Skeletal muscle cell (primary cell): ENCODE measurements around the gene SH3RF1.
"Not testable (repeated sequence)": the region's sequence is repeated elsewhere in the genome, so short reads cannot be mapped to it uniquely, and the experiment has no call there.

Experiments
- DNase-seq: peaks from one replicate; pipeline ENCODE4 v3.0.0-alpha.2; 2010; ENCODE audit warnings: low read depth
- H3K4me3 ChIP-seq: 2 replicates; pipeline ENCODE4 v1.5.1; 2011; ENCODE audit warnings: low read depth, mild to moderate bottlenecking, control low read depth, low read length, moderate library complexity

Gene SH3RF1

DNA sequence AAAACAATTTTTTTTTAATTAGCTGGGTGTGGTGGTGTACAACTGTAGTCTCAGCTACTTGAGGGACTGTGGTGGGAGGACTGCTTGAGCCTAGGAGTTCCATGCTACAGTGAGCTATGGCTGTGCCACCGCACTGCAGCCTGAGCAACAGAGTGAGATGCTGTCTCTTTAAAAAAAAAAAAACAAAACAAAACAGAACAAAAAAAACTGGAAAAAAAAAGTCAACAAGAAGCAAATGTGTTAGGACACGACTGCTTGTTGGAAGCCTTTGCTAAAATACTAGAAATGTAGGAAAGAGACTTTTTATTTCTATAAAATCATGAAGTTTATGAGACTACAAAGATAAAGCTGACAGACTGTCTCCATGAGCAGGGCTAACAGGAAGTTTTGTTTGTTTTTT is 87.2 kb downstream of the SH3RF1 start:
- no peak overlapping the region for H3K4me3 ChIP-seq
- no peak for DNase-seq

DNA sequence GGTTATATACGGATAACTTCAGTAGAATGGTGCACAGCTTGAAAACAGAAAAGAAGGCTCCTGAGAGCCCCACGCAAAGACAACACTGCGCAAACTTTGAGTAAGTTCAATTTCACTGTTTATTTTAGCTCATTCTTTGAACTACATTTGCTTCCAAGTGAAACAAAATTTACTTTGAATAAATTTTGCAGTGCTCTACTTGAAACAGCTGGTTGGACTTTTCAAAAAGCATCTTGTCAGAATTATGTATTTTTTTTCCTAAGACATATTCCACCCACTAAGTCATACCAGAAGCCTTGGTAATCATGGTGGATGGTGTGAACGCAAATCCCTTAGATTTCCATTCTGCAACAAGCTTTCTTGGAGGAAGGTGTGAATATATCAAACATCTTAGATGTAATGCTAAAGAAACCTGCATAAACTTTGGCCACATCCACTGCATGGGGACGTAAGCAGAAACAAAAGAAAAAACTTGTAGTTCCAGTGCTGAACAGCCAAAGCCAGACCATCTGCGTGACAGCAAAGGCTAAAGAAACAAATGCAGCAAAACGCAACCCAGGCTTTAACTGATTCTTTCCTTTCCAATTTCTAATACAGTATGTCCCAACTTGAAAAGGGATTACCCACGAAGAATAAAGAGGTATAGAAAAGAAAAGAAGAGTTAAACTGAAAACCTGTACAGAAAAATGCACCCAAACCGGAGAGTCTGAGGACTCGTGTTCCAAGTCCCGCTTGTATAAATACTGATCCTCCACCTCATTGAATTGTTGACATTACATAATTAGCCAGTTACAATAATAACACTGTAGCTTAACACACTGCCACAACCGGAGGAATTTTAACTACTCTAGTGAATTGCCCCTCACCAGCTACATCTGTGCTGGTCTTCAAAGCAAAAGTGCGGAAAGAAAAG is 90.9 kb downstream of the SH3RF1 start:
- H3K4me3 ChIP-seq = no peak overlapping the region
- DNase-seq = no peak

DNA sequence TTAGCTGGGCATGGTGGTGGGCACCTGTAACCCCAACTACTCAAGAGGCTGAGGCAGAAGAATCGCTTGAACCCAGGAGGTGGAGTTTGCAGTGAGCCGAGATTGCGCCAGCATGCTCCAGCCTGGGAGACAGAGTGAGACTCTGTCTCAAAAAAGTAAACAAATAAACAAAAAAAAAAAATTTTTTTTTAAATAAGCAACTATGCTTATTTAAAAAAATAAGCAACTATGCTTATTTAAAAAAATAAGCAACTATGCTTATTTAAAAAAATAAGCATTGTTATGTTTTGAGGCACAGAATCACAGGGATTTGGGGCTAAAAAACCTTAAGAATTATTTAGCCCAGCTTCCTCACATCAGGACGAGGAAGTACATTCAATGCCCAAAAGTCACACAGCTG is 92.7 kb downstream of the SH3RF1 start:
- DNase-seq, H3K4me3 ChIP-seq: not testable (repeated sequence)

DNA sequence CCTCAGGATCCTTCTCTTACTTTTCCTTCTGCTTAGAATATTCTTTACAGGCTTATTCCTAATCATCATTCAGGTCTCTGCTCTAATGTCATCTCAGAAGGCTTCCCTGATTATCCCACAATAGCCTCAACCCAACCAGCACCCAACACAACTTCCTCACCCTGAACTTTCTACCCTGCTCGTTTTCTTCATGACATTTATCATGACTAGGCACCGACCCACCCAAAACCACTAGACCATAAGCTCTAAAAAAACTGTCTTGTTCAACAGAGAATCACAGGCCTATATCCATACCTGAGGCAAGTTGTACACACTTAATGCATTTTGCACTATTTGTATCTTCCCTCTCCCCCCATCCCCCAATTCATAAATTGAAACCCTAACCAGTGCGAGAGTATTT is 95.3 kb downstream of the SH3RF1 start:
- DNase-seq = no peak
- no peak overlapping the region for H3K4me3 ChIP-seq

DNA sequence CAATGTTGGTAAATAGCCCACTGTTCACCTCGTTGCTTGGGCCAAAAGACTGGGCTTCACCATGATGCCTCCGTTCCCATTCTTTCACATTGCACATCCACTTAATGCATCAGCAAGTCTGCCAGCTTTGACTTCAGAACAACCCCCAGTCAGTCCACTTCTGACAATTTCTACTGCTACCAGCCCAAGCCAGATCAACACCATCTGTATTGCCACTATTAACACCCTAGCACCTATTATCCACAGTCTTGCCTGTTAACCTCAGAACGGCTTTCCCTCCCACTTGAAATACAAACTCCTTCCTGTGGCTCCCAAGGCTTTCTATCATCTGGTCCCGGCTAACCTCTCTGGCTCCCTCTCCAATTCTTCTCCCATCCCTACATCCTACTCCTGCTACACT is 95.7 kb downstream of the SH3RF1 start:
- no peak overlapping the region for H3K4me3 ChIP-seq
- no peak for DNase-seq

DNA sequence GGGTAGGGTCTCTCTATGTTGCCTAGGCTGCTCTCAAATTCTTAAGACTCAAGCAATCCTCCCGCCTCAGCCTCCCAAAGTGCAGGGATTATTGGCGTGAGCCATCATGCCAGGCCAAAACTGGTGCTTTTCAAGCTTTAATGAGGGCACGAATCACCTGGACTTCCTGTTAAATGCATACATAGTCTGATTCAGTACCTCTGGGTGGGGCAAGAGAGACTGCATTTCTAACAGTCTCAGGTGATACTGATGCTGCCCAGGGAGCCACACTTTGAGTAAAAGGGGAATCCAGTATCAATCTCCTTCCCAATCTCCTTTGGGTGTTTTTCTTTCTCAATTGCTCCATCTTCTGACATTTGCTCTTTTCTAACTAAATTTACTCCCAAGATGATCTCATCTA is 96.5 kb downstream of the SH3RF1 start:
- no peak overlapping the region for H3K4me3 ChIP-seq
- no peak for DNase-seq

DNA sequence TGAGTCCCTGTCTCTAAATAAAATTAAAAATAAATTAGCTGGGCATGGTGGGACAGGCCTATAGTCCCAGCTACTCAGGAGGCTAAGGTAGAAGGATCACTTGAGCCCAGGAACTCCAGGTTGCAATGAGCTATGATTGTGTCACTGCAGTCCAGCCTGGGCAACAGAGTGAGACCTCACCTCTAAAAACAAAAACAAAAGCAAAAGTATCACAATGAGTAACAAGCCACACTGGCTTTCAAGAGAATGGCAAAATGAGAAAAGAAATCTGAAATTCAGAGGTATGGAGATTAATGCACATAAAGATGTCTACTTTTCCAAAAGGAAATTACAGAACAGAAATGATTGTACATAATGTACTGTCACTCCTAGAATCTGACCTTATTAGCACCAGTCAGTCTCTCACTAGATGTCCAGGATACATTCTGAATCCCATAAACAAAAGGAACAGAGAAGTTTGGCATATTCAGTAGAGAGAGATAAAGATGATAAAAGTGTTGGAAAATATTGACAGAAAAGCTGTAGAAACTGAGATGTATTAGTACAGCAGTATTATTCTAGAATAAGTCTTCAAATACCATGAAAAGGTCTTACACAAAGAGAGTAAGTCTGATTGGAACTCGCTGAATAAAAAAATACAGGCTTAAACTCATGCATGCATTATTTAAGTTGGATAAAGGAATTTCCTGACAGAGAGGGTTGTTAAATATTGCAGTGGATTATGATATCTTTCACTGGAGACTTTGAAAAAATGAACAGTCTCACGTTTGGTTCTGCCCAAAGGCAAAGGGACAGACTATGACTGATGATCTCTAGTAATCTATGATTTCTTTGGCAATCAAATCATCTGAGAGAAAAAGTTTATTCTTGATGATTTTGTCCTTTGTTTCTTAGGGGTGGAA is 102.5 kb downstream of the SH3RF1 start:
- no peak overlapping the region for H3K4me3 ChIP-seq
- DNase-seq = no peak

DNA sequence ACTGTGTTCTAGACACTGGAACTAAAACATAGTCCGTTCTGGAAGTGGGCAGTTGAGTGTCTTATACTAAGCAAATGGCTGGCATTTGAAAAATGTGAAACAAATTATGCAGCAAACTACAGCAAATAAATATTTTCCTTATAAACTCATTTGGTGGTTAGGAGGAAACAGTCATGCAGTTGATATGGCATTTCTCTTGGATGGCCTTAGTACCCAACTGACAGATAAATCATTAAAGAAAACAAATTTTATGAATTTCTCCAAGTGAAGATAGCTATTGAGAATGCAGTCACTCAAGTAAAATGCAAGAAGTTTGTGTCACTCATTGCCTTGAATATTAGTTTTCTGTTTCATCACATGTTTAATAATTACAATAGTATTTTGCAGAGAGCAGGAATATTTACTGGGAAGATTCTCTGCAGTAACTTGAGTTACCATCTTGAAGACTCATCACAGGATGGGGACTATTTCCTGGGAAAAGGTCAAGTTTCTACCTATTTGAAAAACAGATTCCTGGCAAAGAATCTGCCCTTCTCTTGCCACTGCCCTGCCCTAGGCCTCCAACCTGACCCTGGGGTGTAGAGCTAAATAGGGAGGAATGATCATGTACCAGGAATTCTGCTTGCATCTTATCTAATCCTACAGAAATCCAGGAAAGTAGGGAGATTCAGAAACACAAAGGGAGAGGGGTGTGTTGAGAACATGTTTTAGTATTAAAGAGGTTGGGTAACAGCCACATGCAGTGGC is 105.9 kb downstream of the SH3RF1 start:
- DNase-seq = no peak
- H3K4me3 ChIP-seq = no peak overlapping the region

DNA sequence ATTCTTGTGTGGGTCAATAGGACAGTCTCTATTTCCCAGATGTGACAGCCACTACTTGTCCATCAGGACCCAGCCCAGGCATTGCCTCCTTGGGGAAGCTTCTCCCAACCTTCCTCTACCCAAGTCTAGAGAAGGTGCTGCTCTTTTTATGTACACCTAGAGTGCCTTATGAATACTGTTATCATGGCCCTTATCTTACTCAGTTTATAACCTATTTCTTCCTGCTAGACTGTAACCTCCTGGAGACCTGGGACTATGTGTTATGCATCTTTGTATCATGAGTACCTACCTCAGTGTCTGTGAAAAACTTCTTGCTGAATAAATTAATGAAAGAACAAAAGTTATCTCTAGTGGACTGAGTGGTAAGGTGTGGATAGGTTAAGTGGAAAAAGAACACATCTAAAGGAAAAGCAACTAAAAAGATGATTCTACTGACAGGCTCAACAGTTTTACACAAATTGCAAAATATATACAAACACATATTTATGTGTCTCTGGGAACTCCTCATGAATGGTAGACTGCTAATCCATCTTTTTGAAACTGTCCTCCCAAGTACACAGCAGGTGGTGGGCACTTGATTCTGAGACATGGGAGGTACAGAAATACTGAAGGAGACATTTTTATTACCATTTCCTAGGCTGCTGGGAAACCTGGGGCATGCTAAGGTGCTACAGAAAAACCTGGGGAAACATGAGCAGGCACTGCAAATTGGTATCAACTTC is 106.6 kb downstream of the SH3RF1 start:
- no peak overlapping the region for H3K4me3 ChIP-seq

DNA sequence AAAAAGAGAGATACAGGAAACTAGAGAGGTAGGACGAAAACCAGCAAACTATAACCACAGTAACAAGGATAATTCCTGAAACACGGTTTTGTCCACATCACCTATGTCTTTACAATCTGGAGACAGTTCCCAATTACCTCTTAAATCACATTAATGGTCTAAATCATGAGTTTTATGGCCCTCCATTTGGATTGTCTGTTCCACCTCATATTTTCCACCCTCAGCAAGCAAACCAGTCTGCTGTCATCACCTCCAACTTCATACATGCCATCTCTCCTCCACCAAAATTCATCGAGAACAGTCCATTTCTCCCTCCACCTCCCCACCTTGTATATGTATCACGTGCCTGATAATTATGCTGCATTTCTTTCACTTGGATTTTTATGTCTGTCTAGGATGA is 107.3 kb downstream of the SH3RF1 start:
- H3K4me3 ChIP-seq = no peak overlapping the region
- no peak for DNase-seq

More for the DNA sequence above, 106.6 kb downstream of the SH3RF1 start:
- no peak for DNase-seq

DNA sequence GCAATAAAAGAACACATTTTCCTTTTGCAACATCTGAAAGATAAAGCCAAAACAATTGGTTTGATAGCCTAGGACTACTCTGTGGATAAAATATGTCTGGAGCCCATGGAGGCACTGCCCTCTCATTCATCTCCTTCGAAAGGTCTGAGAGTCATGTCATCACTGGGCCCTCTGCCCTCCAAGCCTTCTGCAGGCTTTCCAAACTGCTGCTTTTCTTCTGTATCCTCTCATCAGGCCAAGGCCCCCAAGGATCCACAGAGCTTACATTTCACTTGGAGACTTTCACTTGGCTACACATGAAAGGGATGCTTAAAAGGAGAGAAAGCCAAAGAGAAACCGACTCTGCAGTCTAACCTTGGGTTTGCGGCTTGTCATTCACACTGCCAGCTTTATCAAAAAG is 109.9 kb downstream of the SH3RF1 start:
- peak; percentile 61 for DNase-seq

DNA sequence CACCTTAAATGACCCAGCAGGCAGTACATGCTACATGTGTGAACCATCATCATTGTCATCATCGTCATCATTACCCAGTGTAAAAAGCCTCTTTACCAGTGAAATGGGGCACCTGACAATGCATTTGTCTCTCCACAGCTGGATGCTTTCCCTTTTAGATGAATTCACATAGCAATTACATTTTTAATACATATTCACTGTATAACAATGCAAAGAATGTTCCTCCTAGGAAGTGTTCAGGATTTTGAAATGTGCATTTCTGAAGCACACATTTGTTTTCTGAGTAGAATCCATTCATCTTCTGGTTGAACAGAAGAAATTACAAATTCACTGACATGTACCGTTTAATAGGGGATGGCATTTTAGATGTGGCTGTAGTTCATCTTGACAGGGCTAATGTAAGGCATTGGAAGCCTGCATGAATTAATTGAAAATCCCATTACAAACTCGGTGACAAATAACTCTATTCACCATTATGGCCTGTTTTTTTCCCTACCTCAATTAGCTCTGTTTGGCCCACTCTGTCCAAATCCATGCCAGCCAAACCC is 111.1 kb downstream of the SH3RF1 start:
- H3K4me3 ChIP-seq = no peak overlapping the region
- DNase-seq = peak; percentile 33

More for the DNA sequence above, 109.9 kb downstream of the SH3RF1 start:
- H3K4me3 ChIP-seq = no peak overlapping the region

DNA sequence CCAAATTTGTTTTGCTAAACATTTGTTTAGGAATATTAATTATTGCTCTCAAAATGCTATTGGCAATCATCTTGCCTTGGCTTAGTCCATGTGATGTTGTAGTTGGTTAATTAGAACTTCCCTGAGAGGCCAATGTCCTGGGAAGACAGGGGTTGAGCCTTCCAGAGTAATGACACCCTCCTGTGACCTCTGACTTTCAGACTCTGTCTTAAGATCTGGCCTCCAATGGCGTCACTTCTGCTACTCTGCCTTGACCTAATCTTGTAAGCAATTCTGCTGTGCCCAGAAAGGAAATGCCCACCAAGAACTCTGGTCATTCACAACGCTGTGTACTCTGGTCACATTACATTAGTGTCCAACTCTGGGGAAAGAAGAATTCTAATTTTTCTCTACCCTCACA is 111.9 kb downstream of the SH3RF1 start:
- no peak for DNase-seq
- no peak overlapping the region for H3K4me3 ChIP-seq

DNA sequence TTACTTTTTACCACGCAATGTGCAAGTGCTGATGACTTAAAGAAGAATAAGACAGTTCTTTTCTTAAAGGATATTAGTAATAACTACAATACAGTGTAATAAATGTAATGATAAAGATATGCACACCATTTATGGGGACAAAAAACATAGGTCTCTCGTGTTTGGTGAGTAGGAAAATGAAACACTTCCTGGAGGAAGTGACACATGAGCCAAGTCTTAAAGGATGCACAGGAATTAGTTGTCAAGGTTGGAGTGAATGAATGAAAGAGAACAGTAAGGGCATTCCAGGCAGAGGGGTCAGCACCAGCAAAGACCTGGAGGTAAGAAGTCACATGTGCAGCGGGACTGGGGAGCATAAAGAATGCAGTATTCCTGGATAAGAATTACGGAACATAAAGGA is 112.7 kb downstream of the SH3RF1 start:
- no peak overlapping the region for H3K4me3 ChIP-seq
- no peak for DNase-seq

DNA sequence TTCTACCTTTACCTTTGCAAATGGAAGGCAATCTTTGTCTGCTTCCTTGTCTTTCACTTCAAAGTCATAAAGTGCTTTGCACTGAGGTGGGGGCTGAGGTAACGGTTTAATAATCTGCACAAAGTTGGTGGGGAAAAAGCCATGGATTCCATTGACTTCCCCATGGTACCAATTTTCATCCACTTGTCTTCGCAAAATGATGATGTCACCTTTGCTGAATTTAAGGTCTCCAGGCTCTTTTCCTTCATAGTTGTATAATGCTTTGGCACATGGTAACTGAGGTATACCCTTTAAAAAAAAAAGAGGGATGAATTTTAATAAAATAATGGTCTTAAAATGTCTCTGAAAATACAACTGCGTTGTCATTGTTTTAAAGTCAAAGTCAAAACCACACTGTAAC is 114.4 kb downstream of the SH3RF1 start:
- no peak overlapping the region for H3K4me3 ChIP-seq
- DNase-seq = no peak

DNA sequence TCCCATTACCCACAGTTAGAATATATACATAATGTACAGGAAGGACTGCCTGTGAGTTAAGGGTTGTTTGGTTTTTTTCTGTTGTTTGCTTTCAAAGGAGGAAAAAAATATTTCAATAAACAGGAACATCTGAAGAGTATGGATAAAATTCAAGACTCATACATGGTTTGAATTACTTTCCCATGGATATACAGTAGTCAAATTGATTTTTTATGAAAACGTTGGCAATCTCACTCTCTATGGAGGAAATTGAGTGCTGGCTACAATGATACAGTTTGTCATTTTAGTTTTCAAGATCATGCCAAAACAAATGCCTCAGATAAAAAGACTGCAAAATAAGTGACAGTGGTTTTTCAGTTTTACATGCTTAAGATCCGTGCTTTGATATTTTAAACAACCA is 116.6 kb downstream of the SH3RF1 start:
- no peak overlapping the region for H3K4me3 ChIP-seq
- DNase-seq = no peak

DNA sequence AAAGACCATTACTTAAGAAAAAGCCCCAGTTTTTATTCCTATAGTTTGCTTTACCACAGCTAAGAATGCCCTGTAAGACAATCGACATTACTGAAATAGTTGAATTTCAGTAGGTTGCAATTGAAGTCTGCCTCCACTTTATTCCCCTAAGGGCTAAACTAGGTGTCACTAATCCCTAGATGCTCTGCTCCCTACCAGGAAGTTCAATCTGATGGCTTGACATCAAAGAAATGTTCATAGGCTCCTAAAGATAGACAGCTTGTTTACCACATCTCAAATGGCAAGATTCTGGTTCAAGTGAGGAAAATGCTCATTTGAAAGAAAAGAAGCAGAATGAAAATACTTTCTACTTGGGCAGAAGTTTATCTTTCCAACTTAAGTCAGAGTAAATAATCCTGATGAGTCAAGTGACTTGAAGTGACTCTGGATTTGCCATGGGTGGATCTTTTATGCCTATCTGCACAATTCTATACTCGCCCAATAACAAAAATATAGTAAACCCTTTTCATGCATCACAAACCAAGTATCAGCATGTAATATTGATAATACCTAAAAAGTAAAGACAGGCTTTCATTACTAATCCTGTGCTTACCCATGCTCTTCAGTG is 117.2 kb downstream of the SH3RF1 start:
- no peak for DNase-seq
- H3K4me3 ChIP-seq = no peak overlapping the region

DNA sequence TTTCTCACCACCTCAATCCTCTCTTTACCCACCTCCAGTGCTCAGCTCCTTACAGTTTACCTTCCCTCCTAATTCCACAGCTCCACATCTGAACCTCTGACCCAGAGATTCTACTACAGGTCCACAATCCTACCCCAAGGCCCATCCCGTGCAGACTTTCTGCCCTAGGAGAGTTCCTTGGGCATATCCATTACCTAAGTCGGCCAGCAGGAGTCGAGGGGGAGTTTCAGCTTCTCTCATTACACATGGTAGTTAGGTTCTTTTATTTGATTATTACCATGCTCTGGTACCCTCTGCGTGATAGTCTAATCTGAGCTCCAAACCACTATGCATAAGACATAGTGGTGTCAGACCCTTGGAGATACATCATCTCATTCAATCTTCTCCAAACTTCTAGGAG is 117.9 kb downstream of the SH3RF1 start:
- DNase-seq = no peak

DNA sequence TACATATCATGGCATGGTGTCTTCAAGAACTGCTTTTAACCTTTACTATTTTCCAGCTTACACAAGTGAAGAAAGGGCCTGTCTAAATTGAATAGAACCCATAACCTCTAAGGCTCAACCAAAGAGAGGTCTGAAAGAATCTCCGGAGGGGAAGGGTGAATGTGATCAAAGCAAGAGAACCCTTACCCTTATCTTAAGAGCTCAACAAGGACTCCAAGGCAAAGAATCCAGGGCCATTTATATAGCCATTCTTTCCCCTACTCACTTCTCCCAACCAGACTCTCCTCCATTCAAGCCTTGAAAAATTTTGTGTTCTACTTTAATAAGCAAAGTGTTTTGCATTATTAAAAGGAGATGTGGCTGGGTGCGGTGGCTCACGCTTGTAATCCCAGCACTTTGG is 118.7 kb downstream of the SH3RF1 start:
- DNase-seq = no peak
- H3K4me3 ChIP-seq = no peak overlapping the region

More for the DNA sequence above, 117.9 kb downstream of the SH3RF1 start:
- no peak overlapping the region for H3K4me3 ChIP-seq
